GM12878 (cell line): ENCODE data around the gene EIF1AX. TPM values are rescaled to one million over a fixed set of nuclear protein-coding genes. Genes with fewer than 3 reads are reported as not detected.

ENCODE experiments used
- ATAC-seq: fragments of 200-7000 bp; cut with Tn5 transposase; 3 replicates; pipeline ENCODE4 v1.9.1; 2020; ENCODE audit warnings: mild to moderate bottlenecking, moderate library complexity
- BruUV-seq: library from RNA; stranded (reverse); fragments of 400-500 nt; replicated peaks from 2 replicates; lab custom pipeline; 2021; lab: Mats Ljungman, UMichigan
- CTCF ChIA-PET: fragments of 300-600 bp; sonication (Branson Sonifier 250); formaldehyde crosslinking; extraction: SDS; loops from one replicate; lab custom pipeline; 2021; ENCODE audit warnings: inconsistent platforms; lab: Yijun Ruan, JAX
- POLR2A ChIA-PET: fragments of 350-600 bp; formaldehyde crosslinking; extraction: SDS; loops from one replicate; lab custom pipeline; 2021; ENCODE audit warnings: inconsistent platforms; lab: Charles Lee
- RAD21 ChIA-PET: fragments of 300-600 bp; sonication (Branson Sonifier 250); formaldehyde crosslinking; loops from one replicate; lab custom pipeline; 2023; ENCODE audit warnings: antibody characterized with exemption; ENCODE audit not compliant: unreplicated experiment; lab: Charles Lee
- SMC1A ChIA-PET: fragments of 300-600 bp; sonication (Branson Sonifier 250); formaldehyde crosslinking; loops from one replicate; lab custom pipeline; 2023; ENCODE audit not compliant: unreplicated experiment, uncharacterized antibody; lab: Charles Lee
- DNase-seq: peaks from one replicate; pipeline ENCODE4 v3.0.0-alpha.2; 2011; ENCODE audit warnings: low read depth, low spot score
- FAIRE-seq: peaks from 3 replicates; lab custom pipeline; 2011; peaks lifted over from hg19 to GRCh38; lab: Jason Lieb, UNC
- H2AFZ ChIP-seq: 2 replicates; pipeline ENCODE4 v1.6.0; 2011; ENCODE audit warnings: low read depth, low read length, control low read depth; ENCODE audit not compliant: control insufficient read depth
- H3K27ac ChIP-seq: 2 replicates; pipeline ENCODE4 v1.5.1; 2011; ENCODE audit warnings: control low read depth; ENCODE audit not compliant: control insufficient read depth, insufficient read depth
- H3K27me3 ChIP-seq, 2 experiments: replicated peaks in 1 of 2; 2 replicates each; pipeline versions ENCODE4 v1.6.0 to v1.6.1; 2011; ENCODE audit warnings: low read length in 1 of 2; ENCODE audit not compliant: control insufficient read depth in 2 of 2, insufficient read depth in 2 of 2
- H3K36me3 ChIP-seq, 2 experiments: 2 replicates each; pipeline ENCODE4 v1.5.1; 2011; ENCODE audit warnings: low read length in 1 of 2; ENCODE audit not compliant: control insufficient read depth in 2 of 2, insufficient read depth in 2 of 2
- H3K4me1 ChIP-seq: 2 replicates; pipeline ENCODE4 v1.6.1; 2011; ENCODE audit warnings: mild to moderate bottlenecking, low read length, moderate library complexity, mixed read lengths; ENCODE audit not compliant: control insufficient read depth, insufficient read depth
- H3K4me2 ChIP-seq: 2 replicates; pipeline ENCODE4 v1.6.0; 2011; ENCODE audit warnings: control low read depth; ENCODE audit not compliant: control insufficient read depth, insufficient read depth
- H3K4me3 ChIP-seq: fragments of 200-600 bp; sonication (generic); 2 replicates; pipeline ENCODE4 v1.5.1; 2016
- H3K79me2 ChIP-seq: 2 replicates; pipeline ENCODE4 v1.6.0; 2011; ENCODE audit warnings: low read length; ENCODE audit not compliant: control insufficient read depth, insufficient read depth
- H3K9ac ChIP-seq: 2 replicates; pipeline ENCODE4 v1.8.0; 2011; ENCODE audit warnings: low read length, control low read depth, mixed read lengths; ENCODE audit not compliant: control insufficient read depth, insufficient read depth
- H3K9me3 ChIP-seq: replicated peaks from 3 replicates; pipeline ENCODE4 v1.5.1; 2011; ENCODE audit warnings: mild to moderate bottlenecking, low read length; ENCODE audit not compliant: control insufficient read depth, insufficient read depth
- H4K20me1 ChIP-seq: 2 replicates; pipeline ENCODE4 v1.6.0; 2011; ENCODE audit not compliant: control insufficient read depth, insufficient read depth
- CEBPB ChIP-seq, 2 experiments: fragments of 150-350 bp in 1 of 2; IDR thresholded peaks; 2 replicates each; pipeline ENCODE4 v1.6.1; 2012 to 2014; ENCODE audit warnings: low read depth in 2 of 2, low read length in 2 of 2, borderline replicate concordance in 1 of 2, inconsistent platforms in 1 of 2
- CHD1 ChIP-seq: IDR thresholded peaks from 2 replicates; pipeline ENCODE4 v1.6.1; 2012; ENCODE audit warnings: low read depth, low read length, improper control_type of control experiment
- DPF2 ChIP-seq: fragments of 450-650 bp; IDR thresholded peaks from 2 replicates; pipeline ENCODE4 v1.6.1; 2017; ENCODE audit warnings: mild to moderate bottlenecking
- KAT2A ChIP-seq: conservative IDR thresholded peaks from 2 replicates; pipeline ENCODE4 v1.6.1; 2011; ENCODE audit warnings: low read depth, low read length; ENCODE audit not compliant: control insufficient read depth
- NFYB ChIP-seq: IDR thresholded peaks from 2 replicates; pipeline ENCODE4 v1.6.1; 2011; ENCODE audit warnings: low read depth, mild to moderate bottlenecking, low read length, improper control_type of control experiment, moderate library complexity; ENCODE audit not compliant: insufficient read depth
- NKRF ChIP-seq: fragments of 450-650 bp; conservative IDR thresholded peaks from 2 replicates; pipeline ENCODE4 v1.6.1; 2017; ENCODE audit warnings: mild to moderate bottlenecking, moderate library complexity
- PAX5 ChIP-seq: IDR thresholded peaks from 2 replicates; pipeline ENCODE4 v1.6.1; 2011; ENCODE audit warnings: low read depth, low read length, borderline replicate concordance
- POLR2AphosphoS2 ChIP-seq: IDR thresholded peaks from 2 replicates; pipeline ENCODE4 v1.6.1; 2011; ENCODE audit warnings: low read depth, mild to moderate bottlenecking, low read length, improper control_type of control experiment, moderate library complexity
- RAD51 ChIP-seq: fragments of 450-650 bp; IDR thresholded peaks from 2 replicates; pipeline ENCODE4 v1.6.1; 2016; ENCODE audit warnings: moderate library complexity, mild to moderate bottlenecking, inconsistent platforms
- SIN3A ChIP-seq: IDR thresholded peaks from 2 replicates; pipeline ENCODE4 v1.6.1; 2012; ENCODE audit warnings: low read depth, low read length, improper control_type of control experiment
- SMAD5 ChIP-seq: IDR thresholded peaks from 2 replicates; pipeline ENCODE4 v1.6.1; 2016; ENCODE audit warnings: antibody characterized with exemption, low read depth
- SPI1 ChIP-seq: IDR thresholded peaks from 2 replicates; pipeline ENCODE4 v1.6.1; 2011; ENCODE audit warnings: low read depth, mild to moderate bottlenecking, low read length, moderate library complexity, borderline replicate concordance; ENCODE audit not compliant: insufficient read depth
- WRNIP1 ChIP-seq: IDR thresholded peaks from 2 replicates; pipeline ENCODE4 v1.6.1; 2011; ENCODE audit warnings: low read depth, low read length, improper control_type of control experiment, borderline replicate concordance
- ZBED1 ChIP-seq: IDR thresholded peaks from 2 replicates; pipeline ENCODE4 v1.6.1; 2016; ENCODE audit warnings: borderline replicate concordance
- ZNF24 ChIP-seq: fragments of 450-650 bp; IDR thresholded peaks from 2 replicates; pipeline ENCODE4 v1.6.1; 2017; ENCODE audit warnings: antibody characterized with exemption, mild to moderate bottlenecking
- WGBS: methylation state at CpG from one replicate; pipeline ENCODE4 v1.1.6; 2016; ENCODE audit warnings: low lambda C conversion rate; ENCODE audit not compliant: insufficient replicate concordance, insufficient coverage; ENCODE audit errors: missing lambda C conversion rate; 5-methylcytosine and 5-hydroxymethylcytosine counted together
- in situ Hi-C: fragments of 300-500 bp; cut with MboI; formaldehyde crosslinking; loops from 9 replicates; pipeline ENCODE4 v1.14.3; 2018; ENCODE audit warnings: mixed read lengths
- intact Hi-C: fragments of 100-400 bp; cut with micrococcal nuclease; formaldehyde crosslinking; loops from one replicate; pipeline ENCODE4 v1.14.2; 2022; ENCODE audit not compliant: unreplicated experiment
- polyA plus RNA-seq, 11 experiments: library from polyadenylated mRNA; depleted of rRNA in 4 of 11; unstranded in 6 of 11; stranded (reverse) in 5 of 11; fragments of >200 nt; fragmentation: Nextera tagmentation in 4 of 11; fragmentation: Illumina TruSeq in 1 of 11; extraction: Ambion mirVana in 4 of 11; extraction: Trizol in 1 of 11; gene quantifications; 1 replicate in 1 of 11; 2 replicates in 10 of 11; pipeline versions ENCODE4 v1.2.1 to v1.2.3, GENCODE V29; 2011 to 2016; ENCODE audit warnings: inconsistent platforms in 2 of 11, missing spikeins in 2 of 11, low read depth in 1 of 11
- total RNA-seq, 4 experiments: library from RNA; depleted of rRNA in 3 of 4; stranded (reverse); fragments of >200 nt in 3 of 4; fragmentation: Illumina TruSeq in 1 of 4; extraction: Trizol in 1 of 4; gene quantifications; 2 replicates each; pipeline versions ENCODE4 v1.2.1 to v1.2.3, GENCODE V29; 2013 to 2021

The EIF1AX gene
- total and polyA plus RNA-seq, 10 of the 15 experiments (the other 5 are each of a cell fraction or from before 2014, with no cell fraction given), result 51.2 to 251 (median 86.6) TPM

GRCh38 chrX:20189171-20189570 is 47.5 kb upstream of the EIF1AX start:
- Histone ChIP-seq H3K4me2 (no peak overlapping the region), H3K9me3 (no peaks in the 10 kb centered on the region), H3K27me3 (no peaks in the 10 kb centered on the region), H3K9ac (no peak overlapping the region), H3K4me3 (no peak overlapping the region), H3K4me1 (no peaks in the 10 kb centered on the region), H3K36me3 (peaks cover 0 to 5% of the 10 kb centered on the region in 2 experiments; a peak in 1 of 4 replicates), H2AFZ (no peak overlapping the region), H4K20me1 (no peaks in the 10 kb centered on the region), H3K79me2 (no peaks in the 10 kb centered on the region), H3K27ac (no peak overlapping the region)
- in situ Hi-C loops (no loop called here), intact Hi-C loops (no loop called here)
- TF ChIP-seq KAT2A (no peak), SIN3A (no peak), NFYB (no peak), RAD51 (no peak), WRNIP1 (no peak)
- ChIA-PET RAD21 (no interaction called here), POLR2A (no interaction called here), CTCF (interaction anchor here (1.2 kb wide), 1 partner anchor 31 kb away, joined by 5 read pairs; no protein-coding TSS in a partner anchor), SMC1A (interaction anchor here (1.3 kb wide), 1 partner anchor 11 kb away, joined by 4 read pairs; no protein-coding TSS in a partner anchor)
- FAIRE-seq, result no peak
- BruUV-seq, result no TSS peak
- ATAC-seq, result no peak
- no peak for DNase-seq

GRCh38 chrX:20181598-20182329 is 40.1 kb upstream of the EIF1AX start:
- Histone ChIP-seq H3K4me2 (no peak overlapping the region), H3K79me2 (no peaks in the 10 kb centered on the region), H3K36me3 (peaks cover 0 to 5% of the 10 kb centered on the region in 2 experiments; a peak in 1 of 4 replicates), H3K9ac (no peak overlapping the region), H3K9me3 (no peaks in the 10 kb centered on the region), H3K4me3 (no peak overlapping the region), H3K27me3 (no peaks in the 10 kb centered on the region), H2AFZ (no peak overlapping the region), H3K4me1 (no peaks in the 10 kb centered on the region), H3K27ac (no peak overlapping the region), H4K20me1 (no peaks in the 10 kb centered on the region)
- POLR2A ChIA-PET, result no interaction called here
- CTCF ChIA-PET, result no interaction called here
- no TSS peak for BruUV-seq
- SMC1A ChIA-PET, result interaction anchor here (0.7 kb wide), 1 partner anchor 60 kb away, joined by 3 read pairs; no protein-coding TSS in a partner anchor
- intact Hi-C loops, result no loop called here
- in situ Hi-C loops, result no loop called here
- RAD21 ChIA-PET, result no interaction called here
- FAIRE-seq (no peak), ATAC-seq (peak; percentile 81), DNase-seq (no peak)
- 5% methylated on average over 3 of the region's 3 CpGs for WGBS
- 0 out of 2 replicates have a peak, but pooled peaks have one; percentile 21 for TF ChIP-seq DPF2
- no peak for TF ChIP-seq POLR2AphosphoS2
- no peak for TF ChIP-seq PAX5
- no peak for TF ChIP-seq SMAD5
- TF ChIP-seq NFYB, result no peak
- TF ChIP-seq SPI1, result peak; percentile 82
- TF ChIP-seq CHD1, result no peak
- no peak for TF ChIP-seq ZBED1
- TF ChIP-seq ZNF24, result 0 out of 2 replicates have a peak, but pooled peaks have one; percentile 10
- no peak for TF ChIP-seq CEBPB (IDR thresholded peaks at IDR 0.05; ENCODE audit: borderline replicate concordance in 1 of 2, low read depth in 2 of 2, low read length in 2 of 2)
- TF ChIP-seq NKRF, result no peak
